ENCODE data around the gene CST4.

GRCh38 chr20:23691675-23692074 is 2.8 kb upstream of the CST4 start:
- no peak for TF ChIP-seq EZH2 (IDR thresholded peaks at IDR 0.05)
- TF ChIP-seq POLR2AphosphoS5 (IDR thresholded peaks at IDR 0.05; ENCODE audit: borderline replicate concordance, low read depth, low read length): no peak
- TF ChIP-seq FOXP2 (optimal IDR thresholded peaks at IDR 0.05; ENCODE audit: control extremely low read depth, extremely low read length, insufficient read depth): no peak

Measured in SK-N-MC (cell line).